ENCODE measurements around the gene RTP5.
"Not testable (repeated sequence)": the region's sequence is repeated elsewhere in the genome, so short reads cannot be mapped to it uniquely, and the experiment has no call there.

DNA sequence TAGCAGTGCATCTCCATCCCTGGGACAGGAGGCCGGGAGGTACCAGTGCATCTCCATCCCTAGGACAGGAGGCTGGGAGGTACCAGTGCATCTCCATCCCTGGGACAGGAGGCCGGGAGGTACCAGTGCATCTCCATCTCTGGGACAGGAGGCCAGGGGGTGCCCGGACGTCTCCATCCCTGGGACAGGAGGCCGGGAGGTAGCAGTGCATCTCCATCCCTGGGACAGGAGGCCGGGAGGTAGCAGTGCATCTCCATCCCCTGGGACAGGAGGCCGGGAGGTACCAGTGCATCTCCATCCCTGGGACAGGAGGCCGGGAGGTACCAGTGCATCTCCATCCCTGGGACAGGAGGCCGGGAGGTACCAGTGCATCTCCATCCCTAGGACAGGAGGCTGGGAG is 52.1 kb downstream of the RTP5 start:
- TF ChIP-seq, protein P1, sequence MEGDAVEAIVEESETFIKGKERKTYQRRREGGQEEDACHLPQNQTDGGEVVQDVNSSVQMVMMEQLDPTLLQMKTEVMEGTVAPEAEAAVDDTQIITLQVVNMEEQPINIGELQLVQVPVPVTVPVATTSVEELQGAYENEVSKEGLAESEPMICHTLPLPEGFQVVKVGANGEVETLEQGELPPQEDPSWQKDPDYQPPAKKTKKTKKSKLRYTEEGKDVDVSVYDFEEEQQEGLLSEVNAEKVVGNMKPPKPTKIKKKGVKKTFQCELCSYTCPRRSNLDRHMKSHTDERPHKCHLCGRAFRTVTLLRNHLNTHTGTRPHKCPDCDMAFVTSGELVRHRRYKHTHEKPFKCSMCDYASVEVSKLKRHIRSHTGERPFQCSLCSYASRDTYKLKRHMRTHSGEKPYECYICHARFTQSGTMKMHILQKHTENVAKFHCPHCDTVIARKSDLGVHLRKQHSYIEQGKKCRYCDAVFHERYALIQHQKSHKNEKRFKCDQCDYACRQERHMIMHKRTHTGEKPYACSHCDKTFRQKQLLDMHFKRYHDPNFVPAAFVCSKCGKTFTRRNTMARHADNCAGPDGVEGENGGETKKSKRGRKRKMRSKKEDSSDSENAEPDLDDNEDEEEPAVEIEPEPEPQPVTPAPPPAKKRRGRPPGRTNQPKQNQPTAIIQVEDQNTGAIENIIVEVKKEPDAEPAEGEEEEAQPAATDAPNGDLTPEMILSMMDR (IDR thresholded peaks at IDR 0.05): not testable (repeated sequence)
- TF ChIP-seq POLR2A, POLR2AphosphoS5, EP300 (IDR thresholded peaks at IDR 0.05): not testable (repeated sequence)

Measured in gastroesophageal sphincter (tissue), 3 donors.